Neural cell (in vitro differentiated cells): ENCODE results near the gene GSTA1. TPM values are rescaled to one million over a fixed set of nuclear protein-coding genes. Genes with fewer than 3 reads are reported as not detected.
"Not testable (repeated sequence)": the region's sequence is repeated elsewhere in the genome, so short reads cannot be mapped to it uniquely, and the experiment has no call there.

Source experiments
- H2AFZ ChIP-seq: fragments of 200-600, 300-800 bp; sonication (generic), shearing (Covaris generic); 2 replicates; pipeline ENCODE4 v1.6.0; 2014; ENCODE audit warnings: low read depth, mild to moderate bottlenecking, antibody characterized with exemption, low read length, moderate library complexity
- H3F3A ChIP-seq: fragments of 200-600 bp; shearing (Covaris generic); 2 replicates; pipeline ENCODE4 v1.6.1; 2016; ENCODE audit warnings: mild to moderate bottlenecking, moderate library complexity, mixed read lengths, antibody characterized with exemption, low read length; ENCODE audit not compliant: insufficient read depth, poor library complexity, severe bottlenecking
- H3K27ac ChIP-seq: fragments of 200-600, 300-800 bp; sonication (generic), shearing (Covaris generic); 2 replicates; pipeline ENCODE4 v1.5.1; 2014; ENCODE audit warnings: mild to moderate bottlenecking, low read length, moderate library complexity
- H3K27me3 ChIP-seq: fragments of 300-800, 200-600 bp; sonication (generic), shearing (Covaris generic); 2 replicates; pipeline ENCODE4 v1.6.0; 2014; ENCODE audit warnings: mild to moderate bottlenecking, low read depth, low read length, moderate library complexity; ENCODE audit not compliant: insufficient read depth
- H3K36me3 ChIP-seq: fragments of 300-800, 200-600 bp; sonication (generic), shearing (Covaris generic); 2 replicates; pipeline ENCODE4 v1.5.1; 2014; ENCODE audit warnings: mild to moderate bottlenecking, antibody characterized with exemption, low read length, moderate library complexity; ENCODE audit not compliant: insufficient read depth
- H3K4me2 ChIP-seq: fragments of 300-800, 200-600 bp; sonication (generic), shearing (Covaris generic); 2 replicates; pipeline ENCODE4 v1.6.0; 2014; ENCODE audit warnings: mild to moderate bottlenecking, low read length
- H3K4me3 ChIP-seq: fragments of 300-800, 200-600 bp; sonication (generic), shearing (Covaris generic); 2 replicates; pipeline ENCODE4 v1.5.1; 2014; ENCODE audit warnings: mild to moderate bottlenecking, low read length, moderate library complexity
- H3K79me2 ChIP-seq: fragments of 200-600 bp; shearing (Covaris generic); replicated peaks from 2 replicates; pipeline ENCODE4 v1.6.0; 2014; ENCODE audit warnings: mild to moderate bottlenecking, low read length, moderate library complexity; ENCODE audit not compliant: insufficient read depth
- H3K9ac ChIP-seq: fragments of 300-800, 200-600 bp; sonication (generic), shearing (Covaris generic); 2 replicates; pipeline ENCODE4 v1.6.1; 2016; ENCODE audit warnings: mild to moderate bottlenecking, low read length, mixed read lengths
- H3K9me2 ChIP-seq: fragments of 200-600 bp; shearing (Covaris generic); 2 replicates; pipeline ENCODE4 v1.6.1; 2016; ENCODE audit warnings: mild to moderate bottlenecking, low read length, mixed read lengths; ENCODE audit not compliant: insufficient read depth
- H3K9me3 ChIP-seq: fragments of 200-600, 300-800 bp; sonication (generic), shearing (Covaris generic); 2 replicates; pipeline ENCODE4 v1.6.1; 2016; ENCODE audit warnings: mild to moderate bottlenecking, mixed run types, low read length, moderate library complexity, mixed read lengths
- H4K20me1 ChIP-seq: fragments of 200-600 bp; shearing (Covaris generic); 2 replicates; pipeline ENCODE4 v1.6.1; 2016; ENCODE audit warnings: mild to moderate bottlenecking, mixed run types; ENCODE audit not compliant: insufficient read depth
- EP300 ChIP-seq: fragments of 450-650 bp; conservative IDR thresholded peaks from 2 replicates; pipeline ENCODE4 v1.6.1; 2014; ENCODE audit warnings: antibody characterized with exemption, mild to moderate bottlenecking, moderate library complexity; ENCODE audit not compliant: poor library complexity, severe bottlenecking
- EZH2 ChIP-seq: fragments of 200-600, 300-800 bp; shearing (Covaris generic), sonication (generic); IDR thresholded peaks from 2 replicates; pipeline ENCODE4 v1.6.1; 2014; ENCODE audit warnings: antibody characterized with exemption, low read length, borderline replicate concordance, mild to moderate bottlenecking; ENCODE audit not compliant: insufficient read depth, poor library complexity, severe bottlenecking
- MXI1 ChIP-seq: fragments of 450-650 bp; conservative IDR thresholded peaks from 2 replicates; pipeline ENCODE4 v1.6.1; 2014; ENCODE audit warnings: antibody characterized with exemption, mild to moderate bottlenecking; ENCODE audit not compliant: poor library complexity, severe bottlenecking
- POLR2AphosphoS5 ChIP-seq: IDR thresholded peaks from 2 replicates; pipeline ENCODE4 v1.6.1; 2012
- RAD21 ChIP-seq: fragments of 450-650 bp; conservative IDR thresholded peaks from 2 replicates; pipeline ENCODE4 v1.6.1; 2014; ENCODE audit warnings: antibody characterized with exemption, mild to moderate bottlenecking, moderate library complexity
- SMC3 ChIP-seq: fragments of 450-650 bp; conservative IDR thresholded peaks from 2 replicates; pipeline ENCODE4 v1.6.1; 2014; ENCODE audit warnings: antibody characterized with exemption, mild to moderate bottlenecking, moderate library complexity; ENCODE audit not compliant: poor library complexity
- TAF1 ChIP-seq: IDR thresholded peaks from 2 replicates; pipeline ENCODE4 v1.6.1; 2012; ENCODE audit warnings: low read depth
- polyA plus RNA-seq: library from polyadenylated mRNA; depleted of rRNA; stranded (reverse); fragments of >200 nt; gene quantifications from 2 replicates; pipeline ENCODE4 v1.2.3, GENCODE V29; 2014
- TF ChIP-seq, protein P1 (sequence below): IDR thresholded peaks from 2 replicates; pipeline ENCODE4 v1.6.1; 2012; ENCODE audit warnings: borderline replicate concordance
- TF ChIP-seq, protein P2 (sequence below): fragments of 450-650 bp; IDR thresholded peaks from 2 replicates; pipeline ENCODE4 v1.5.1; 2014; ENCODE audit warnings: antibody characterized with exemption, mild to moderate bottlenecking, moderate library complexity; ENCODE audit not compliant: poor library complexity, severe bottlenecking

GSTA1 gene
- polyA plus RNA-seq, 1 donor from 2014 or later: not detected

DNA sequence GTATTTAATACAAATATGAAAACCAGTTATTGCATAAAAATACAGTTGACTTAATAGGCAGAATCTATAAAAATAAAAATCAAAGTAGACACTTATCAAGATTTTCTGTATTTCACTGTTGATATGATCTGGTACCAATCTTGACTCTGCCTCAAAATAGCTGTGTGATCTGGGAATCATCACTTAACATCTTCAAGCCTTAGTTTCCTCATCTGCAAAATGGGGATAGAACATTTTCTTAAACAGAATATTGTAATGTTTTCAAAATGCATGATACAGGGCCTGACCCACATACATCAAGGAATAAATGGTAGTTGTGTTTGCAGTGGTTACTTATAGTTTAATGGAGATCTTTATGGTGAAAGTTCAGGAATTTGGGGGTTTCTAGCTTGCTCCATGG, 21.4 kb downstream of the GSTA1 start:
- H3K36me3 ChIP-seq, H3K9ac ChIP-seq, H2AFZ ChIP-seq, H3K9me2 ChIP-seq, H3K4me2 ChIP-seq, H3K79me2 ChIP-seq, H3F3A ChIP-seq, H4K20me1 ChIP-seq, H3K9me3 ChIP-seq, H3K4me3 ChIP-seq, H3K27me3 ChIP-seq, H3K27ac ChIP-seq: not testable (repeated sequence)

DNA sequence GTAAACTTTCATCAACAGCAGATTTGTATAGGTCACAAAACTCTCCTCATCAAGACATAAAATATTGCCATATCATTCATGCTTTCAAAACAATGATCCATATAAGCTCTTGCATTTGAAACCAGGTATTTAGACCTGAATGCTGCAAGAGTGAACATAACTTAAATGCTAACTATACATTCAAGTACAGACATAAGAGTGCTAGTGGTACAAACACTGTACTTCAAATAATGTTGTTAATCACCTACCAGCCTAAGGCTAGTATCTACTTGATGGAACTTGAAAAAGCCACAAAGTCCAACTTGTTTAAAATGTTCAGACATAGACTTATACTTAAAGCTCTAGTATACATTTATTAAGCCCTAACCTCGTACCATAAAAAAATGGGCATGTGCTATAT, 24.4 kb downstream of the GSTA1 start:
- Histone ChIP-seq H3K9ac (no peak overlapping the region), H4K20me1 (no peaks in the 10 kb centered on the region), H3K9me3 (no peaks in the 10 kb centered on the region), H3K79me2 (no peaks in the 10 kb centered on the region), H3K9me2 (no peaks in the 10 kb centered on the region), H2AFZ (no peak overlapping the region), H3F3A (no peaks in the 10 kb centered on the region), H3K4me3 (no peak overlapping the region), H3K36me3 (no peaks in the 10 kb centered on the region), H3K27me3 (no peaks in the 10 kb centered on the region), H3K4me2 (no peak overlapping the region), H3K27ac (no peak overlapping the region)
- TF ChIP-seq TAF1 (no peak), RAD21 (no peak), EP300 (no peak), EZH2 (no peak), POLR2AphosphoS5 (no peak), SMC3 (no peak), MXI1 (no peak)
- TF ChIP-seq, protein P1, sequence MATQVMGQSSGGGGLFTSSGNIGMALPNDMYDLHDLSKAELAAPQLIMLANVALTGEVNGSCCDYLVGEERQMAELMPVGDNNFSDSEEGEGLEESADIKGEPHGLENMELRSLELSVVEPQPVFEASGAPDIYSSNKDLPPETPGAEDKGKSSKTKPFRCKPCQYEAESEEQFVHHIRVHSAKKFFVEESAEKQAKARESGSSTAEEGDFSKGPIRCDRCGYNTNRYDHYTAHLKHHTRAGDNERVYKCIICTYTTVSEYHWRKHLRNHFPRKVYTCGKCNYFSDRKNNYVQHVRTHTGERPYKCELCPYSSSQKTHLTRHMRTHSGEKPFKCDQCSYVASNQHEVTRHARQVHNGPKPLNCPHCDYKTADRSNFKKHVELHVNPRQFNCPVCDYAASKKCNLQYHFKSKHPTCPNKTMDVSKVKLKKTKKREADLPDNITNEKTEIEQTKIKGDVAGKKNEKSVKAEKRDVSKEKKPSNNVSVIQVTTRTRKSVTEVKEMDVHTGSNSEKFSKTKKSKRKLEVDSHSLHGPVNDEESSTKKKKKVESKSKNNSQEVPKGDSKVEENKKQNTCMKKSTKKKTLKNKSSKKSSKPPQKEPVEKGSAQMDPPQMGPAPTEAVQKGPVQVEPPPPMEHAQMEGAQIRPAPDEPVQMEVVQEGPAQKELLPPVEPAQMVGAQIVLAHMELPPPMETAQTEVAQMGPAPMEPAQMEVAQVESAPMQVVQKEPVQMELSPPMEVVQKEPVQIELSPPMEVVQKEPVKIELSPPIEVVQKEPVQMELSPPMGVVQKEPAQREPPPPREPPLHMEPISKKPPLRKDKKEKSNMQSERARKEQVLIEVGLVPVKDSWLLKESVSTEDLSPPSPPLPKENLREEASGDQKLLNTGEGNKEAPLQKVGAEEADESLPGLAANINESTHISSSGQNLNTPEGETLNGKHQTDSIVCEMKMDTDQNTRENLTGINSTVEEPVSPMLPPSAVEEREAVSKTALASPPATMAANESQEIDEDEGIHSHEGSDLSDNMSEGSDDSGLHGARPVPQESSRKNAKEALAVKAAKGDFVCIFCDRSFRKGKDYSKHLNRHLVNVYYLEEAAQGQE: no peak
- TF ChIP-seq, protein P2, sequence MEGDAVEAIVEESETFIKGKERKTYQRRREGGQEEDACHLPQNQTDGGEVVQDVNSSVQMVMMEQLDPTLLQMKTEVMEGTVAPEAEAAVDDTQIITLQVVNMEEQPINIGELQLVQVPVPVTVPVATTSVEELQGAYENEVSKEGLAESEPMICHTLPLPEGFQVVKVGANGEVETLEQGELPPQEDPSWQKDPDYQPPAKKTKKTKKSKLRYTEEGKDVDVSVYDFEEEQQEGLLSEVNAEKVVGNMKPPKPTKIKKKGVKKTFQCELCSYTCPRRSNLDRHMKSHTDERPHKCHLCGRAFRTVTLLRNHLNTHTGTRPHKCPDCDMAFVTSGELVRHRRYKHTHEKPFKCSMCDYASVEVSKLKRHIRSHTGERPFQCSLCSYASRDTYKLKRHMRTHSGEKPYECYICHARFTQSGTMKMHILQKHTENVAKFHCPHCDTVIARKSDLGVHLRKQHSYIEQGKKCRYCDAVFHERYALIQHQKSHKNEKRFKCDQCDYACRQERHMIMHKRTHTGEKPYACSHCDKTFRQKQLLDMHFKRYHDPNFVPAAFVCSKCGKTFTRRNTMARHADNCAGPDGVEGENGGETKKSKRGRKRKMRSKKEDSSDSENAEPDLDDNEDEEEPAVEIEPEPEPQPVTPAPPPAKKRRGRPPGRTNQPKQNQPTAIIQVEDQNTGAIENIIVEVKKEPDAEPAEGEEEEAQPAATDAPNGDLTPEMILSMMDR: no peak

DNA sequence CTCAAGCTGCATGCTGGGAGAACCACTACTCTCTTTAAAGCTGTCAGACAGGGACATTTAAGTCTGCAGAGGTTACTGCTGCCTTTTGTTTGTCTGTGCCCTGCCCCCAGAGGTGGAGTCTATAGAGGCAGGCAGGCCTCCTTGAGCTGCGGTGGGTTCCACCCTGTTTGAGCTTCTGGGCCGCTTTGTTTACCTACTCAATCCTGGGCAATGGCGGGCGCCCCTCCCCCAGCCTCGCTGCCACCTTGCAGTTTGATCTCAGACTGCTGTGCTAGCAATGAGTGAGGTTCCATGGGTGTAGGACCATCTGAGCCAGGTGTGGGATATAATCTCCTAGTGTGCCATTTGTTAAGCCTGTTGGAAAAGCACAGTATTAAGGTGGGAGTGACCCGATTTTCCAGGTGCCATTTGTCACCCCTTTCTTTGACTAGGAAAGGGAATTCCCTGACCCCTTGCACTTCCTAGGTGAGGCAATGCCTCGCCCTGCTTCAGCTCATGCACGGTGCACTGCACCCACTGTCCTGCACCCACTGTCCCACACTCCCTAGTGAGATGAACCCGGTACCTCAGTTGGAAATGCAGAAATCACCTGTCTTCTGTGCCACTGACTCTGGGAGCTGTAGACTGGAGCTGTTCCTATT, 26.8 kb downstream of the GSTA1 start:
- not testable (repeated sequence) for H3K9me3 ChIP-seq, H3K36me3 ChIP-seq, H2AFZ ChIP-seq, H3F3A ChIP-seq, H3K4me3 ChIP-seq, H3K27ac ChIP-seq, H3K9ac ChIP-seq, H4K20me1 ChIP-seq, H3K4me2 ChIP-seq, H3K9me2 ChIP-seq, H3K27me3 ChIP-seq, H3K79me2 ChIP-seq

DNA sequence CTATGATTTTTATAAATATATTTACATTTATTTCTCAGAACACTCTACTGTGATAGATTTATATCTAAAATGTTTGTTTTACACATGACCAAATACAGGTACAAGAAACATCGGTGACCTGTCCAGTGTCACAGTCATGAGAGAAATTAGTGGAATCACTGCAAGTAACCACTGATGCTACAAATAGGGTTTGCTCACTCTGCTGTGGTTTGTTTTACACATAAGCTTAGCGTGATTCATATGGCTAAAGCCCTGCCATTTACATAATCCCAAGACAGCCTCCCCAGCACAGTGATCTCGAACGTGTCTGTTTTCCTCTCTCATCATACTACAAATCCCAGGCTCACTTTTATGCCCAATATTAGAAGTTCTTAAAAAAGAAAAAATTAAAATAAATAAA, 34.2 kb downstream of the GSTA1 start:
- not testable (repeated sequence) for H3K79me2 ChIP-seq, H2AFZ ChIP-seq, H3K9me2 ChIP-seq, H3K27ac ChIP-seq, H4K20me1 ChIP-seq, H3F3A ChIP-seq, H3K27me3 ChIP-seq, H3K9me3 ChIP-seq, H3K4me3 ChIP-seq, H3K36me3 ChIP-seq, H3K9ac ChIP-seq, H3K4me2 ChIP-seq

DNA sequence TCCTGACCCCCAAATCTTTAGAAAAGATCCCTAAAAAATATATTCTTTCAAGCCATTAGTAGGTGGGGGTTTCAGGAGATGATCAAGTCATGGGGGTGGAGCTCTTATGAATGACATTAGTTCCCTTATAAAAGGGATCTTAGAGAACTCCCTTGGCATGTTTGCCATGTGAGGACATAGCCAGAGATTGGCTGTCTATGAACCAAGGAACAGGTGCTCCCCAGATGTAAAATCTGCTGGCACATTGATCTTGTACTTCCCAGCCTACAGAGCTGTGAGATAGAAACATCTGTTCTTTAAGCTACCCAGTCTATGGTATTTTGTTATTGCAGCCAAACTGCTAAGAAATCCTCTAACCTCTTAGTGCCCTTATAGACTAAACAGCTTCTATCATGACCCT, 36.0 kb downstream of the GSTA1 start:
- H4K20me1 ChIP-seq, H2AFZ ChIP-seq, H3F3A ChIP-seq, H3K4me3 ChIP-seq, H3K79me2 ChIP-seq, H3K27ac ChIP-seq, H3K4me2 ChIP-seq, H3K9me3 ChIP-seq, H3K27me3 ChIP-seq, H3K9ac ChIP-seq, H3K36me3 ChIP-seq, H3K9me2 ChIP-seq: not testable (repeated sequence)
